CD1c-positive myeloid dendritic cell (primary cell): ENCODE results near the gene IRF7.

Experiments used
- DNase-seq: peaks from one replicate; pipeline ENCODE4 v3.0.0-alpha.2; 2016; ENCODE audit errors: extremely low spot score

IRF7 gene

GRCh38 chr11:640021-640706 lies 24.4 kb upstream of the IRF7 start:
- peak; percentile 53 for DNase-seq

GRCh38 chr11:639332-639955 lies 23.7 kb upstream of the IRF7 start:
- DNase-seq: no peak

- no peak for DNase-seq
Observed at GRCh38 chr11:638631-639331, 23.0 kb upstream of the IRF7 start.

GRCh38 chr11:637593-638521 lies 22.1 kb upstream of the IRF7 start:
- DNase-seq: no peak

- no peak for DNase-seq
Observed at GRCh38 chr11:637333-637592, 21.5 kb upstream of the IRF7 start.

GRCh38 chr11:636511-637332 lies 21.0 kb upstream of the IRF7 start, which contains the start of gene DRD4:
Gene DRD4, plus strand, starts transcription at chr11:637269. Its CDS starts 36 bp downstream, at chr11:637305.
- no peak for DNase-seq

GRCh38 chr11:635945-636510 lies 20.3 kb upstream of the IRF7 start:
- DNase-seq: no peak

GRCh38 chr11:630871-631270 lies 15.1 kb upstream of the IRF7 start:
- DNase-seq: no peak

GRCh38 chr11:629237-629583 lies 13.5 kb upstream of the IRF7 start:
- no peak for DNase-seq

- DNase-seq: no peak
Observed at GRCh38 chr11:628056-628455, 12.3 kb upstream of the IRF7 start.

GRCh38 chr11:627308-627576 lies 11.5 kb upstream of the IRF7 start:
- DNase-seq: no peak

GRCh38 chr11:626475-627307 lies 10.9 kb upstream of the IRF7 start, which contains the start of gene SCT:
Gene SCT, minus strand, starts transcription at chr11:627181. Its CDS starts 38 bp downstream, at chr11:627143.
- no peak for DNase-seq

GRCh38 chr11:625636-626268 lies 10.0 kb upstream of the IRF7 start:
- no peak for DNase-seq

GRCh38 chr11:624705-625635 lies 9.2 kb upstream of the IRF7 start, which contains the start of gene CDHR5:
Gene CDHR5, minus strand, starts transcription at chr11:624955. Its CDS starts 53 bp downstream, at chr11:624902.
- DNase-seq: no peak

GRCh38 chr11:623999-624704 lies 8.4 kb upstream of the IRF7 start:
- no peak for DNase-seq

GRCh38 chr11:623349-623869 lies 7.7 kb upstream of the IRF7 start:
- no peak for DNase-seq

GRCh38 chr11:621838-622237 lies 6.1 kb upstream of the IRF7 start:
- no peak for DNase-seq
